Measurements from ENCODE around the gene PEX5L. TPM values are rescaled to one million over a fixed set of nuclear protein-coding genes. Genes with fewer than 3 reads are reported as not detected.

Gene PEX5L
- total RNA-seq, 4 donors from 2014 or later, result 0.16 TPM; not detected in 3

DNA sequence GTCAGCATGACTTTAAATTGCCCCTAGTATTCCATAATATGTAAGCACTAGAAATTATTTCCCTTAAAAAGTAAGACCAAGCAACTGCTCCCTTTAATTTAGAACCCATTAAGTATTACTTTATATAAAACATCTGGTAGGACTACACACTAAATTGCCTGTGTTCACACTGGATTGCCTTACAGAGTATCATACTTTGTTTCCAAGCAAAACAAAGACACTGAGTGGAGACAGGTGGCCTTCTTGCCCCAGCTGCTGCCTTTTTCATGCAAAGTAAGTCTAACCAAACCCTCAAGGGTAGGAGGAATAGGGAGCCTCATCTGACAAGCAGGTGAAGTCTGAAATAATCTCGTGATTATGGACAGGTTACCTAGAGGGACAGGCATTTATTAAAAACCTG lies 87.3 kb downstream of the PEX5L start:
- no peak overlapping the region for H3K4me3 ChIP-seq
- no peaks in the 10 kb centered on the region for H3K9me3 ChIP-seq
- H3K4me1 ChIP-seq, result no peaks in the 10 kb centered on the region
- WGBS, result 16% methylated on average over 1 of the region's 1 CpG
- H3K27ac ChIP-seq, result no peak overlapping the region
- no peaks in the 10 kb centered on the region for H3K27me3 ChIP-seq
- TF ChIP-seq, protein P1, sequence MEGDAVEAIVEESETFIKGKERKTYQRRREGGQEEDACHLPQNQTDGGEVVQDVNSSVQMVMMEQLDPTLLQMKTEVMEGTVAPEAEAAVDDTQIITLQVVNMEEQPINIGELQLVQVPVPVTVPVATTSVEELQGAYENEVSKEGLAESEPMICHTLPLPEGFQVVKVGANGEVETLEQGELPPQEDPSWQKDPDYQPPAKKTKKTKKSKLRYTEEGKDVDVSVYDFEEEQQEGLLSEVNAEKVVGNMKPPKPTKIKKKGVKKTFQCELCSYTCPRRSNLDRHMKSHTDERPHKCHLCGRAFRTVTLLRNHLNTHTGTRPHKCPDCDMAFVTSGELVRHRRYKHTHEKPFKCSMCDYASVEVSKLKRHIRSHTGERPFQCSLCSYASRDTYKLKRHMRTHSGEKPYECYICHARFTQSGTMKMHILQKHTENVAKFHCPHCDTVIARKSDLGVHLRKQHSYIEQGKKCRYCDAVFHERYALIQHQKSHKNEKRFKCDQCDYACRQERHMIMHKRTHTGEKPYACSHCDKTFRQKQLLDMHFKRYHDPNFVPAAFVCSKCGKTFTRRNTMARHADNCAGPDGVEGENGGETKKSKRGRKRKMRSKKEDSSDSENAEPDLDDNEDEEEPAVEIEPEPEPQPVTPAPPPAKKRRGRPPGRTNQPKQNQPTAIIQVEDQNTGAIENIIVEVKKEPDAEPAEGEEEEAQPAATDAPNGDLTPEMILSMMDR (IDR thresholded peaks at IDR 0.05), result no peak
- TF ChIP-seq EP300 (IDR thresholded peaks at IDR 0.05) (no peak), POLR2AphosphoS5 (IDR thresholded peaks at IDR 0.05) (no peak), POLR2A (IDR thresholded peaks at IDR 0.05) (no peak)
- no peak for DNase-seq (ENCODE audit: low spot score in 2 of 2)
- no peaks in the 10 kb centered on the region for H3K36me3 ChIP-seq

DNA sequence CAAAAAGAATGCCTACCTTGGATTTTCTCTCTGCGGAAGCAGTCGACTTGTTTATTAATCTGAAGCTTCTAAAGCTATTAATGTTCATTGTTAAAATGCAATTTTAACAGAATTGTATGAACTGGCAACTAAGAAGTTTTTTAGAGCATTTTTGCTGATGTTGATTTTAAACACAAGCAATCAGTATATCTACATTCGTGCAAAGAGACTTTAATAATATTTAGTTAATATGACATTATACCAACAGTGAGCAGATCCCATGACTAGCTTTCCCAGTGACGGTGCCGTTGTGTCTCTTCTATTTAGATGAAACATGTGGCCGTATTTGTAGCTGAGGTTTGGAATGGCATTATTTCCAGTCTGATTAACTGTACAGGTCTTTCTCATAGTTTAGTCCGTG lies 88.0 kb downstream of the PEX5L start:
- no peaks in the 10 kb centered on the region for H3K4me1 ChIP-seq
- no peak overlapping the region for H3K4me3 ChIP-seq
- H3K36me3 ChIP-seq, result no peaks in the 10 kb centered on the region
- H3K27ac ChIP-seq, result no peak overlapping the region
- WGBS, result 79% methylated on average over 7 of the region's 7 CpGs
- no peak for TF ChIP-seq POLR2A (IDR thresholded peaks at IDR 0.05)
- H3K27me3 ChIP-seq, result peaks cover 3% of the 10 kb centered on the region
- no peaks in the 10 kb centered on the region for H3K9me3 ChIP-seq
- no peak for DNase-seq (ENCODE audit: low spot score in 2 of 2)

DNA sequence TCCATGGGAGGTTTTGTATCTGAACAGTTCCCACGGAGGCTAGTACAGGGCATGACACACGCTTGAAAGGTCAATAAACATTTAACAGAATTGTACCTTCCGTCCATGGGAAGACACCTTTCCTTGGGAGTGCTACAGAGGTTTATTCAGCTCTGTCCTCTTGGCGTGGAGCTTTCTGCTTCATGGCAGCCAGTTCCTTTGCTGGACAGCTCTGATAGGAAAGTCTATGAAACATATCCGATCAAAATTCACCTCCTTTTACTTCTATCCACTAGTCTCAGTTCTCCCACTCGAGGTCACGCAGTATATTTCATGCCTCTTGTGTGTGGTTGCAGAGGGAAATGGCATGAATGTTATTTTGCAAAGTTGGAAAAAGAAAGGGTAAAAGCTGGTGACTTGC lies 91.2 kb downstream of the PEX5L start:
- Histone ChIP-seq H3K4me3 (no peak overlapping the region), H3K36me3 (no peaks in the 10 kb centered on the region), H3K9me3 (no peaks in the 10 kb centered on the region), H3K4me1 (peaks cover 6% of the 10 kb centered on the region), H3K27ac (no peak overlapping the region), H3K27me3 (peaks cover 8% of the 10 kb centered on the region)
- TF ChIP-seq POLR2AphosphoS5 (IDR thresholded peaks at IDR 0.05) (no peak), EP300 (IDR thresholded peaks at IDR 0.05) (no peak), POLR2A (IDR thresholded peaks at IDR 0.05) (no peak)
- TF ChIP-seq, protein P1 (IDR thresholded peaks at IDR 0.05), result no peak
- DNase-seq (ENCODE audit: low spot score in 2 of 2), result no peak
- 79% methylated on average over 7 of the region's 7 CpGs for WGBS

DNA sequence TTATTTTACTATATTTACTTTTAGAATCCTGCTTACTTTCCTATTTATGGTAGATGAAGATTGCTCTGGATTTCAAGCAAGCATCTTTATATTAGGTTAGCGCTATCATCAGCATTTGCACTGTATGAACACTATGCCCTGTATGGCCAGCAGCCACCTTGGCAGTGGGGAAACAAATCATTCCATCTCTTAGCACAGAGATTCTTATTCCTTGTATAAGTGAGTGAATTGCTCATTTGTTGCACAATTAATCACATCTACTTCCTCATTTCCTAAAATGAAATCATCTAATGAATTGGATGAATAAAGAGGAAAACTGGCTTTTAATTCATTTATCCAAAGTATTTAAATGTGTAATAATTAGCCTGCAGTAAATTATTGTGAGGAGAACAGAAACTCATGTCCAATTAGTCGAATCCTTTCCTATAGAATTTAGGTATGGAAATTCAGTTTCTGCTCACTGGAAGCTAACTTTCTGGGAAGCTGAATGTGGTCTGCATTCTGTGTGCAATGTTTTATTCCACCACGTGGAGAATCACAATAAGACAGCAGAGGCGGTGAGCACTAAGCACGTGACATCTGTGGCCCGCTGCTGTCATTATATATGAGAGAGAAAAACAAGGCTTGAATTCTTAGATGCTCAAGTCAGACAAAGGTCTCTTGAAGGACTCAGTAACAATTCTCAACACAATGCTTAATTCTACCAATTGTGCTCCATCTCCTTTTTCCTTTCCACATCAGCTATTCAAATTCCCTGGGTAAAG lies 93.4 kb downstream of the PEX5L start:
- DNase-seq (ENCODE audit: low spot score in 2 of 2), result no peak
- peaks cover 6% of the 10 kb centered on the region for H3K4me1 ChIP-seq
- WGBS, result 72% methylated on average over 6 of the region's 6 CpGs

DNA sequence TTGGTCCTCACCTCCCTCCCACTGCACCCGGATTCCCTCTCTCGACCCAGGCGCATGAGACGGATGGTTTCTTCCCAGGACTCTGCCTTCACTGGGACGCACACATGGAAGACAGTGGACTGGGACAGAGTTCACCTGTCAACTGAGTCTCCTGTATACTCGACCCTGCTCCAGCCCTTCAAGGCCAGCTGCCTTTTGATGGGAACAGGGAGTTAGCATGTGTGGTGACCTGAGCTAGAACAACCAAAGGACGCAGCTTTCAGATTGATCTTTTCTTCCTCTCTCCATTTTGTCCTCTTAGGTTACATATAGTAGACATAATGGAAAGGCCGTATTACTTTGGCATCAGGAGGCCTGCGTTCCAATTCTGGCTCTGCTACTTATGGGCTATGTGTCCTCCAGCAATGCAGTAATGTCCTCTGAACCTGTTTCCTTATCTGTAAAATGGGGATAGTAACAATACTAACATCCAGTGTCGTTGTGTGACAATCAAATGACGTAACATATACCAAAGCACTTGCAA lies 94.1 kb downstream of the PEX5L start:
- H3K4me1 ChIP-seq, result peaks cover 6% of the 10 kb centered on the region
- peaks cover 8% of the 10 kb centered on the region for H3K27me3 ChIP-seq
- peak overlapping the region; percentile 23 for H3K4me3 ChIP-seq
- WGBS, result 51% methylated on average over 11 of the region's 11 CpGs
- no peak overlapping the region for H3K27ac ChIP-seq
- no peak for DNase-seq (ENCODE audit: low spot score in 2 of 2)
- H3K9me3 ChIP-seq, result no peaks in the 10 kb centered on the region
- TF ChIP-seq POLR2A (IDR thresholded peaks at IDR 0.05), result no peak
- no peak for TF ChIP-seq EP300 (IDR thresholded peaks at IDR 0.05)
- TF ChIP-seq POLR2AphosphoS5 (IDR thresholded peaks at IDR 0.05), result no peak
- TF ChIP-seq, protein P1 (IDR thresholded peaks at IDR 0.05), result no peak
- no peaks in the 10 kb centered on the region for H3K36me3 ChIP-seq

More for the DNA sequence above, 93.4 kb downstream of the PEX5L start:
- Histone ChIP-seq H3K36me3 (no peaks in the 10 kb centered on the region), H3K27ac (no peak overlapping the region), H3K4me3 (no peak overlapping the region), H3K9me3 (no peaks in the 10 kb centered on the region), H3K27me3 (peaks cover 8% of the 10 kb centered on the region)
- TF ChIP-seq EP300 (IDR thresholded peaks at IDR 0.05), result no peak
- TF ChIP-seq, protein P1 (IDR thresholded peaks at IDR 0.05), result no peak
- no peak for TF ChIP-seq POLR2AphosphoS5 (IDR thresholded peaks at IDR 0.05)
- TF ChIP-seq POLR2A (IDR thresholded peaks at IDR 0.05), result no peak

All from suprapubic skin (tissue), 4 donors.